GM21515 (cell line): Measurements from ENCODE around the gene FBXO4.

Source experiments
- ATAC-seq: cut with Tn5 transposase; IDR thresholded peaks from one replicate; pipeline ENCODE4 v1.9.1; 2021; ENCODE audit not compliant: unreplicated experiment

FBXO4 gene

DNA sequence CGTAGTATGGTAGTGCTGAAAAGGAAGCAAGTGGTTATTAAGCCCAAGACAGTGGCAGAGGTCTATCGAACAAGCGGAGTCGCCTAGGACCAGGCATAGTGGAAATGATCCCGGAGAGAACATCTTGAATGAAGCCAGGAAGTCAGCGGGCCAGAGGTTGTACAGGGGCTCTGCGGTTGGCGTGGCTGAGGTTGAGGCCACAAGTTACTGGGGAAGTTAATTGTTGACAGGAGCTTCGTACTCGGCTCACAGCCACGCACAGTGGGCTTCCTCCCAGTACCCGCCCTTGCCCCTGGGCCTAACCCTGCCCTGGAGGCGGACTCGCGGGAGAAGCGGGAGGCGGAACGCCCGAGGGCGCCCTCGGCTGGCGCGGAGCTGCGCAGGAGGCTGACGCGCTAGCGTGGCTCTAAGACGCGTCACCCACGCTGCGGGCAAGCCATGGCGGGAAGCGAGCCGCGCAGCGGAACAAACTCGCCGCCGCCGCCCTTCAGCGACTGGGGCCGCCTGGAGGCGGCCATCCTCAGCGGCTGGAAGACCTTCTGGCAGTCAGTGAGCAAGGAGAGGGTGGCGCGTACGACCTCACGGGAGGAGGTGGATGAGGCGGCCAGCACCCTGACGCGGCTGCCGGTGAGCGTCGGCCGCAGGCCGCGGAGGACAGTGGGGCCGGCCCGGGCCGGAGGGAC, at the start of gene FBXO4:
TSS of gene FBXO4 (plus strand) at position 410 of the 683 bp plus-strand sequence. CDS start at position 439, 29 bp downstream.
- ATAC-seq: peak; percentile 96

DNA sequence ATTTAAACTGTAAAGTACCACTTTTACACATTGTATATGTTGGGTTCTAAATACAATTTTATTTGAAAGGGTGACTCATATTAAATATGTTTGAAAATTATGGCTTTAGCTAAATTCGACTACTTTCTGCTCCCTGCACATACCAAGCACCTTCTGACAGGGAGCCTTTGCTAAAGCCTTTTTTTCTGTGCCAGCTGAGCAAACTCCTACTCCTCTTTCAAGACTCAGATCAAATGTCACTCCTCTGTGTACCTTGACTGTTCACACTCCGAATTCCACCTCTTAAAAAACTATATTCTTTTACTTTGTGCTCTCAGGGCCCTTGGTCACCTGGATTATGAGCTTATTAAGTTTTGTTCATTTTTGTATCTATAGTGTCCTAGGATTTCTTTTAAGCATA, 48.4 kb upstream of the FBXO4 start:
- no peak for ATAC-seq

DNA sequence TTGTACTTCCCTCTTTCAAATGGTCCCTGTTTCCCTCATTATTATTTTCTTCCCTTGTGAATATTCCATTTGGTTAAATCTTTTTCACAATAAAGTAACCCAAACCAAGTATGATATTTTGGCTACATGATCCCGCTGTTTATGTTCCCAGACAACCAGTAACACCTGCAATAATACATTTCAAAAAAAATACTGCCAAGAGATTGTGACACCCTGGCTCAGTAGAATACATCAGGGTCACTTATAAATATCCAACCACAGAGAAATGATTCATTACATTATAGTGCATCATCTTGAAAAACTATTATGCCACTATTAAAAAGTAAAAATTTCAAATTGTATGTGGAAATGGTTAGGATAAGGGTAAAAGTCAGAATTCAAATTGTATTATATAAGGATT, 47.7 kb upstream of the FBXO4 start:
- no peak for ATAC-seq

DNA sequence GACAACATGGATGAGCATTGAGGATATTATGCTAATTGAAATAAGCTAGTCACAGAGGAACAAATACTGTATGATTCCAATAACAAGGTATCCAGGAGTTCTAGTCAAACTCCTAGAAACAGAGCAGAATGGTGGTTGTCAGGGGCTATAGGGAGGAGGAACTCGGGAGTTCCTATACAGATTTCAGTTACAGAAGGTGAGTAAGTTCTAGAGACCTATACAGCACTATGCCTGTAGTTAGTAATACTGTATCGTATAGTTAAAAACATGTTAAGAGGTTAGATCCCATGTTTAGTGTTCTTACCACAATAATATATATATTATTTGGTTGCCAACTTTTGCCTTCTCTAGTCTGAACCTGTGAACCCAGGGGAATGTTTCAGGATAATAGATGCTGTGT, 46.9 kb upstream of the FBXO4 start:
- no peak for ATAC-seq

GRCh38 chr5:41878643-41879478, 46.2 kb upstream of the FBXO4 start:
- ATAC-seq: no peak

- no peak for ATAC-seq
Measured at GRCh38 chr5:41882765-41883164, 42.3 kb upstream of the FBXO4 start.

DNA sequence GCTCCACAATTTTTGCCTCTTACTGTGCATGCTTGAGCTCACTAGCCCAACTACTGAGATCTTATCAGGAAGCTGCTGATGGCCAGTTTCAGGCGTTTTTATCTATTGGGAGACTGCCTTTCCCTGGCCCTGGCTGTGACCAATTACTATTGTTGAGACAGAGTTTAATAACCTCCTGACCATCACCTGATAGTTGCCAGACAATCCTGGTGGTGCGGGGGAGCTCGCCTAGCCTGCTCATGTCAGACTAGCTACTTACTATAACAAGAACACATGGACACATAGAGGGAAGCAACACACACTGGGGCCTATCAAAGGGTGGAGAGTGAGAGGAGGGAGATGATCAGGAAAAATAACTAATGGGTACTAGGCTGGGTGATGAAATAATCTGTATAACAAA, 41.8 kb upstream of the FBXO4 start:
- ATAC-seq: no peak

DNA sequence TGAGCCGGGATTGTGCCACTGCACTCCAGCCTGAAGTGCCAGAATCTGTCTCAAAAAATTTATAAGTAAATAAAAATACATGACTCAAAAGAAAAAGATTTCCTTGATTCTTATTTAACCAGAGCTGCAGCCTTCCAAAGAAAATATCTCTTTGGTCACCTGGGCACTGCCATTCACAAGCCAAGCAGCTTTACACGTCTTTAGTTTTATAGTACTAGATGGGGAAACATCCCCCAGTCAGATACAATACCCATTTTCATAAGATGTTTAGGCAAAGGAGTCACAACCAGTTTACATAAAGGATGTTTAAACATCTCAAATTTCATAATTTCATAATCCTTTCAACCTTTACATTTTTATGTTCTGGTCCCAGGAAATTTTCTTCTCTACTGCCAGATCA, 41.1 kb upstream of the FBXO4 start:
- no peak for ATAC-seq

DNA sequence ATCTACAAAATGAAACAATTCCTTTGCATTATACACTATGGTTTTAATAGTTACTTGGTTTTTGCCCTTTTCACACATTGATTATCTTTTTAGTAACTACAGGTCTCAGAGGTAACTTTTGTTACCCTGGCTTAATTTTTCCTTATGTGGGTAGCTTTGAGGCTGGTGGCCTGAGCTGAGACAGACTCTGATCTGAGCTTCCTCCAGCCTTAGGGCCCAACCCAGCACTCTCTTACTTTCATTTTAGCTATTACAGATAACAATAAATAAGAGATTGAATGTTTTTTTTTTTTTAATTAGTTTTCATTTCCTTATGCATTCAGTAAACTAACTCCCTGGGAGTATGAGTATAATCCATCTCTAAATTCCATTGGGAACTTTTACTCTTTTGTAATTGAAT, 39.8 kb upstream of the FBXO4 start:
- no peak for ATAC-seq

DNA sequence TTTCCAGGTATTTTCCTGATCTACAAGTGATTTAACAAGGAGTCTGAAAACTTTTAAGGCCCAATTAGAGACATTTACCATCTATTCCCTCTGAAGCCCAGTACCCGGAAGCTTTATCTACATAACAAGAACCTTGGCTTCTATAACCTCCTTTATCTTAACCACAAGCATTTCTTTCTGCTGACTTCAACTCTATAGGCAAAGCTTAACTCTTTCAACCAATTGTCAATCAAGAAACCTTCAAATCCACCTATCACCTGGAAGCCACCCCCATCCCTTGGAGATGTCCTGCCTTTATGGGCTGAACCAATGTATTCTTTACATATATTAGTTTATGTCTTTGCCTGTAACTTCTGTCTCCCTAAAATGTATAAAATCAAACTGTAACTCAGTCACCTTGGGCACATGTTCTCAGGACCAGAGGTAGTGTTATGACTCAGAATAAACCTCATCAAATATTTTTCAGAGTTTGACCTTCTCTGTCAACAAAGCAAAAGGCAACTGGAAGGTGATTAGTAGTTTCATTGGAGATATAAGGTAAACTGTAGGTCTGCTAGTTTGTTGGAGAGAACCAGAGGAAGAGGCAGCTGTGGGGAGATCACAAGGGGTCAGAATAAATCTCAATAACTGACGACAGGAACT, 33.9 kb upstream of the FBXO4 start:
- no peak for ATAC-seq

DNA sequence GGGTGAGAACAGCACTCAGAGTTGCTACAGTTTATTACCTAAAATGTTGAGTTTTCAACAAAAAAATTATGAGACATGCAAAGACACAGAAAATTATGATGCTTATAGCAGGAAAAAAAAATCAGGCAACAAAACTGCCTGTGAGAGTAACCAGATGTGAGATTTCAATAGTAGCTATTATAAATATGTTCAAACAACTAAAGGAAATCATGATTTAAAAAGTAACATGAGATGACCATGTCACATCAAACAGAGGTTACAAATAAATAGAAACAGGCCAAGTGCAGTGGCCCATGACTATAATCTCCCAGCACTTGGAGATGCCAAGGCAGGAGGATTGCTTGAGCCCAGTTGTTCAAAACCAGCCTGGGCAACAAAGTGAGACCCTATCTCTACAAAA, 33.0 kb upstream of the FBXO4 start:
- no peak for ATAC-seq

GRCh38 chr5:41893074-41893851, 31.8 kb upstream of the FBXO4 start:
- ATAC-seq: peak; percentile 75

DNA sequence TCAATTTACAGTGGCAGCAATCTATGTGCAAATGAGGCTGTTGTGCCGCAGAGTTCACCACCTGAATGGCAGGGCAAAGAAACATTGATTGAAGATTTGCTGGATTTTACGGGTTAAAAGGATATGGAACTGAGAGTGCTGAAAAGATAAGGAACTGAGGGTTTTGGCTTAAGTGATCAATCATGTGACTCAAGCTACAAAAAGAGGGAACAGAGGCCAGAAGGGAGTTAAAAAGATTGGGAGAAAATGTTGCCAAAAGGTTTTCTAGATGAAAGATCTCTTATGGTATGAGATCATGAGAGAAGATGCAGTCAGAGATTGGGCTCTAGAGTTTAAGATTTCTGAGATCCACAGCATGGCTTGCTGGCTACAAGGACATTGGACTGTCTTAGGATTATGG, 28.9 kb upstream of the FBXO4 start:
- no peak for ATAC-seq

- no peak for ATAC-seq
Measured at GRCh38 chr5:41903382-41903891, 21.6 kb upstream of the FBXO4 start.

GRCh38 chr5:41903892-41904799, 20.9 kb upstream of the FBXO4 start, which contains the start of gene RIMOC1:
TSS of gene RIMOC1 (plus strand) at chr5:41904344. CDS start at chr5:41904368, 24 bp downstream.
- ATAC-seq: peak; percentile 99

DNA sequence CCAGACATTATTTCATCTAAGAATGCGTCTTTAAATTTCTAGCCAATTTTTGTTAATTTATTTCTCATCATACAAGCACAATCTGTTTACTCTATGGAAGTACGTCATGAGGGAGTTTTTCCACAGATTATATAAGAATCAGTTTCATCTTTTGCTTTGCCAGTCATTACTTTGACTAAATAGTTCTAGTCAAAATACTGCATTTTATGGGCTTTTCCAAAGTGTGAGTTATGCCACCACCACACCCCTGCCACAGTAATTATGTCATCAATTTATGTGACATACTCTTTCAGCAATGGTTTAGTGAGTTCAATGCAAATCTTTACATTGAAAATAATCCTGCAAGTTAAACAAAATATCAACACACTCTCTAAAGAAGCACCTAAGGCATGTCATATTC, 18.9 kb upstream of the FBXO4 start:
- no peak for ATAC-seq

GRCh38 chr5:41908374-41909079, 16.6 kb upstream of the FBXO4 start:
- ATAC-seq: no peak

- peak; percentile 57 for ATAC-seq
Measured at GRCh38 chr5:41918105-41918504, 7.0 kb upstream of the FBXO4 start.

GRCh38 chr5:41921166-41921565, 3.9 kb upstream of the FBXO4 start:
- ATAC-seq: no peak
